Ammon's horn (tissue), 1 donor: ENCODE measurements around the gene TLDC2.

Experiments used
- DNase-seq: peaks from one replicate; pipeline ENCODE4 v3.0.0-alpha.2; 2016; ENCODE audit warnings: low spot score

TLDC2 gene

GRCh38 chr20:36850759-36851158 lies 25.2 kb upstream of the TLDC2 start:
- DNase-seq, result no peak

- DNase-seq, result no peak
These were observed 24.4 kb upstream of the TLDC2 start for GRCh38 chr20:36851490-36851889.

- DNase-seq, result peak; percentile 80
These were observed 23.8 kb upstream of the TLDC2 start for GRCh38 chr20:36852187-36852586.

- DNase-seq, result no peak
These were observed 21.3 kb upstream of the TLDC2 start for GRCh38 chr20:36854348-36855240.

GRCh38 chr20:36855241-36855657 lies 20.7 kb upstream of the TLDC2 start:
- DNase-seq, result peak; percentile 12

- no peak for DNase-seq
These were observed 19.7 kb upstream of the TLDC2 start for GRCh38 chr20:36856195-36856594.

- no peak for DNase-seq
These were observed 19.0 kb upstream of the TLDC2 start for GRCh38 chr20:36856691-36857635.

GRCh38 chr20:36859282-36859555 lies 16.7 kb upstream of the TLDC2 start:
- DNase-seq, result no peak

GRCh38 chr20:36859700-36860330 lies 16.1 kb upstream of the TLDC2 start:
- DNase-seq, result no peak

- no peak for DNase-seq
These were observed 15.6 kb upstream of the TLDC2 start for GRCh38 chr20:36860339-36860738.

GRCh38 chr20:36860811-36861624 lies 14.9 kb upstream of the TLDC2 start:
- DNase-seq, result no peak

GRCh38 chr20:36861625-36861874 lies 14.4 kb upstream of the TLDC2 start:
- no peak for DNase-seq

- DNase-seq, result peak; percentile 90
These were observed 13.8 kb upstream of the TLDC2 start for GRCh38 chr20:36861875-36862801.

GRCh38 chr20:36862857-36863668 lies 12.9 kb upstream of the TLDC2 start:
- DNase-seq, result no peak

GRCh38 chr20:36865076-36865860 lies 10.7 kb upstream of the TLDC2 start:
- DNase-seq, result no peak

GRCh38 chr20:36865861-36866149 lies 10.1 kb upstream of the TLDC2 start:
- no peak for DNase-seq

GRCh38 chr20:36866164-36866563 lies 9.8 kb upstream of the TLDC2 start:
- no peak for DNase-seq

GRCh38 chr20:36866681-36867495 lies 9.1 kb upstream of the TLDC2 start:
- no peak for DNase-seq
